DOHH2 (cell line): ENCODE measurements around the gene TRPM3.

Experiments used
- EZH2phosphoT487 ChIP-seq: fragments of 200-600 bp; sonication (generic); IDR thresholded peaks from 2 replicates; pipeline ENCODE4 v1.6.1; 2017; ENCODE audit warnings: borderline replicate concordance, mild to moderate bottlenecking, antibody characterized with exemption, low read length, moderate library complexity, mixed read lengths
- TF ChIP-seq, protein P1 (sequence below): fragments of 200-600 bp; sonication (generic); IDR thresholded peaks from one replicate; pipeline ENCODE4 v1.5.1; 2014; ENCODE audit warnings: antibody characterized with exemption, mild to moderate bottlenecking, low read depth, low read length; ENCODE audit not compliant: poor library complexity, severe bottlenecking

DNA sequence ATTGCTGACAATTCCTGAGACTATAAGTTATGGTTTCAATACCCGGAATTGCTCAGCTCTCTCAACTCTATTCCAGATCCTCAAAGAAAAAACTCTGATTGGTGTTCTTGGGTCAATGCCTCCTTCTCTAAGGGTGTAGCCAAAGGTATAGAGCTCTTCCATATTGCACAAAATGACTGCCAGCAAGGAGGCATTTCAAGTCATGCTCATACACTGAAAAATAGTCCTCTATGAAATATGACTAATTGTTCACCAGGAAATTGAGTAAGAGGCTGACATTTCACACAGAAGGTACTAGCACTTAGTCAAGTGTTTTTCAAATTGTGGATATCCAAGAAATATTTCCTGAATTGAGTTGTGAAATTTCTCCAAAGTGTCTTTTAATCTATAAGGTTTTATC lies 595.9 kb downstream of the TRPM3 start:
- TF ChIP-seq, protein P1, sequence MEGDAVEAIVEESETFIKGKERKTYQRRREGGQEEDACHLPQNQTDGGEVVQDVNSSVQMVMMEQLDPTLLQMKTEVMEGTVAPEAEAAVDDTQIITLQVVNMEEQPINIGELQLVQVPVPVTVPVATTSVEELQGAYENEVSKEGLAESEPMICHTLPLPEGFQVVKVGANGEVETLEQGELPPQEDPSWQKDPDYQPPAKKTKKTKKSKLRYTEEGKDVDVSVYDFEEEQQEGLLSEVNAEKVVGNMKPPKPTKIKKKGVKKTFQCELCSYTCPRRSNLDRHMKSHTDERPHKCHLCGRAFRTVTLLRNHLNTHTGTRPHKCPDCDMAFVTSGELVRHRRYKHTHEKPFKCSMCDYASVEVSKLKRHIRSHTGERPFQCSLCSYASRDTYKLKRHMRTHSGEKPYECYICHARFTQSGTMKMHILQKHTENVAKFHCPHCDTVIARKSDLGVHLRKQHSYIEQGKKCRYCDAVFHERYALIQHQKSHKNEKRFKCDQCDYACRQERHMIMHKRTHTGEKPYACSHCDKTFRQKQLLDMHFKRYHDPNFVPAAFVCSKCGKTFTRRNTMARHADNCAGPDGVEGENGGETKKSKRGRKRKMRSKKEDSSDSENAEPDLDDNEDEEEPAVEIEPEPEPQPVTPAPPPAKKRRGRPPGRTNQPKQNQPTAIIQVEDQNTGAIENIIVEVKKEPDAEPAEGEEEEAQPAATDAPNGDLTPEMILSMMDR, result no peak
- TF ChIP-seq EZH2phosphoT487, result no peak
